GM23248 (cell line): ENCODE data around the gene MNDA.

ENCODE experiments used
- EZH2 ChIP-seq: fragments of 200-600 bp; sonication (generic); IDR thresholded peaks from 2 replicates; pipeline ENCODE4 v1.6.1; 2018; ENCODE audit warnings: antibody characterized with exemption, mild to moderate bottlenecking; ENCODE audit not compliant: insufficient read depth, poor library complexity, severe bottlenecking
- EZH2phosphoT487 ChIP-seq: fragments of 200-600 bp; sonication (generic); IDR thresholded peaks from 2 replicates; pipeline ENCODE4 v1.6.1; 2018; ENCODE audit warnings: antibody characterized with exemption, moderate library complexity, mild to moderate bottlenecking, low read depth; ENCODE audit not compliant: insufficient read depth

DNA sequence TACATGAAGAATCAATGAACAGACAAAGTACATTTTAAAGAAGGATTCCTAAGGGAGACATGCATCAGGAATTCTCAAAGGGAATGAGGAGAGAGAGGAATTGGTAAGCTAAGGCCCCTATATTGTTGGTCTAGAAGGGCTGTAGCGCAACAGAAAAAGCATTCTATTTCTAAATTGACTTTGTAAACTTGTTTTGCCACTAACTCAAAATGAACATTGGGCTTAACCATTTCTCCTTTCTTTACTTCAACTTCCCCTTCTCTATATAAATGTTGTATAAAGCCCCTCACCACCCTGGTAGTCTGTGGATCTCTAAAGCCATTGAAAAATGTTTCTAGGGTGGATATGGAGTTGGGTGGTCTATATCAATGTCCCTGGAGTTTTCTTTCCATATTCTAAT lies 29.8 kb upstream of the MNDA start:
- TF ChIP-seq EZH2phosphoT487 (no peak), EZH2 (no peak)
